SK-N-SH (cell line): Measurements from ENCODE around the gene TAF6. TPM values are rescaled to one million over a fixed set of nuclear protein-coding genes. Genes with fewer than 3 reads are reported as not detected.

Source experiments
- ELF1 ChIP-seq: IDR thresholded peaks from 2 replicates; pipeline ENCODE4 v1.4.0; 2012
- EP300 ChIP-seq, 2 experiments: IDR thresholded peaks; 2 replicates each; pipeline versions ENCODE4 v1.4.0 to v1.6.1; 2012; ENCODE audit warnings: borderline replicate concordance in 1 of 2, low read depth in 1 of 2, low read length in 1 of 2
- FOXJ3 ChIP-seq: sonication (generic); formaldehyde crosslinking; IDR thresholded peaks from 2 replicates; pipeline ENCODE4 v1.5.1; 2020; ENCODE audit warnings: mild to moderate bottlenecking, missing genetic modification reagents
- FOXM1 ChIP-seq: IDR thresholded peaks from 2 replicates; pipeline ENCODE4 v1.4.0; 2012; ENCODE audit warnings: low read depth, mild to moderate bottlenecking
- GATA2 ChIP-seq: sonication (generic); formaldehyde crosslinking; IDR thresholded peaks from 2 replicates; pipeline ENCODE4 v1.5.0; 2020; ENCODE audit warnings: mild to moderate bottlenecking, missing genetic modification reagents
- JUND ChIP-seq: IDR thresholded peaks from 2 replicates; pipeline ENCODE4 v1.4.0; 2012
- MXI1 ChIP-seq: IDR thresholded peaks from 2 replicates; pipeline ENCODE4 v1.6.1; 2012; ENCODE audit warnings: mild to moderate bottlenecking, low read depth, low read length, improper control_type of control experiment
- NFIC ChIP-seq: IDR thresholded peaks from 2 replicates; pipeline ENCODE4 v1.4.0; 2012; ENCODE audit warnings: borderline replicate concordance
- PBX3 ChIP-seq: IDR thresholded peaks from 2 replicates; pipeline ENCODE4; 2012
- POLR2AphosphoS5 ChIP-seq: IDR thresholded peaks from 2 replicates; pipeline ENCODE4 v1.6.1; 2012; ENCODE audit warnings: low read depth, low read length
- RCOR1 ChIP-seq: fragments of 150-350 bp; IDR thresholded peaks from 2 replicates; pipeline ENCODE4 v1.6.1; 2017; ENCODE audit warnings: antibody characterized with exemption, low read length
- REST ChIP-seq: IDR thresholded peaks from 2 replicates; pipeline ENCODE4 v1.6.1; 2012; ENCODE audit warnings: mild to moderate bottlenecking, low read depth, low read length, moderate library complexity
- RXRA ChIP-seq: IDR thresholded peaks from 2 replicates; pipeline ENCODE4 v1.4.0; 2012; ENCODE audit warnings: low read depth, mild to moderate bottlenecking, borderline replicate concordance
- SIN3A ChIP-seq: IDR thresholded peaks from 2 replicates; pipeline ENCODE4 v1.6.1; 2012; ENCODE audit warnings: low read depth, mild to moderate bottlenecking, low read length, moderate library complexity, borderline replicate concordance
- TAF1 ChIP-seq: IDR thresholded peaks from 2 replicates; pipeline ENCODE4 v1.6.1; 2012; ENCODE audit warnings: low read depth, mild to moderate bottlenecking, low read length, moderate library complexity, borderline replicate concordance
- TCF12 ChIP-seq: IDR thresholded peaks from 2 replicates; pipeline ENCODE4 v1.4.0; 2012
- TEAD4 ChIP-seq: IDR thresholded peaks from 2 replicates; pipeline ENCODE4 v1.4.0; 2012; ENCODE audit warnings: mild to moderate bottlenecking, borderline replicate concordance; ENCODE audit not compliant: insufficient read depth
- USF1 ChIP-seq: IDR thresholded peaks from 2 replicates; pipeline ENCODE4 v1.4.0; 2012; ENCODE audit warnings: low read depth, borderline replicate concordance
- polyA plus RNA-seq, 3 experiments: library from polyadenylated mRNA; depleted of rRNA; stranded (reverse); fragments of >200 nt; gene quantifications; 2 replicates each; pipeline ENCODE4 v1.2.3, GENCODE V29; 2012
- TF ChIP-seq, protein P1 (sequence below): IDR thresholded peaks from 2 replicates; pipeline ENCODE4 v1.4.0; 2012; ENCODE audit warnings: low read depth, borderline replicate concordance
- TF ChIP-seq, protein P2 (sequence below): IDR thresholded peaks from 2 replicates; pipeline ENCODE4 v1.4.0; 2012; ENCODE audit warnings: low read depth

Gene TAF6
- polyA plus RNA-seq, 1 of the 3 experiments (the other 2 are of a cell fraction) = 70.5 TPM

- TF ChIP-seq FOXM1 (0 out of 2 replicates have a peak, but pooled peaks have one; percentile 41), JUND (peak; percentile 45; the same call in 1 of the 2 replicates), TAF1 (peak; percentile 72), TCF12 (peak; percentile 65), RCOR1 (no peak), PBX3 (peak; percentile 92), GATA2 (no peak), USF1 (peak; percentile 66), EP300 (IDR thresholded peaks at IDR 0.05; ENCODE audit: borderline replicate concordance in 1 of 2, low read depth in 1 of 2, low read length in 1 of 2) (peak in 1 of 2 experiments; percentile 73; a peak in 1 of 4 replicates), MXI1 (peak; percentile 82), RXRA (no peak; the same call in 1 of the 2 replicates), ELF1 (peak; percentile 95), SIN3A (peak; percentile 99), NFIC (peak; percentile 60), POLR2AphosphoS5 (no peak), TEAD4 (peak; percentile 87), FOXJ3 (CRISPR knock-in tag) (peak; percentile 98), REST (0 out of 2 replicates have a peak, but pooled peaks have one; percentile 33)
- TF ChIP-seq, protein P1, sequence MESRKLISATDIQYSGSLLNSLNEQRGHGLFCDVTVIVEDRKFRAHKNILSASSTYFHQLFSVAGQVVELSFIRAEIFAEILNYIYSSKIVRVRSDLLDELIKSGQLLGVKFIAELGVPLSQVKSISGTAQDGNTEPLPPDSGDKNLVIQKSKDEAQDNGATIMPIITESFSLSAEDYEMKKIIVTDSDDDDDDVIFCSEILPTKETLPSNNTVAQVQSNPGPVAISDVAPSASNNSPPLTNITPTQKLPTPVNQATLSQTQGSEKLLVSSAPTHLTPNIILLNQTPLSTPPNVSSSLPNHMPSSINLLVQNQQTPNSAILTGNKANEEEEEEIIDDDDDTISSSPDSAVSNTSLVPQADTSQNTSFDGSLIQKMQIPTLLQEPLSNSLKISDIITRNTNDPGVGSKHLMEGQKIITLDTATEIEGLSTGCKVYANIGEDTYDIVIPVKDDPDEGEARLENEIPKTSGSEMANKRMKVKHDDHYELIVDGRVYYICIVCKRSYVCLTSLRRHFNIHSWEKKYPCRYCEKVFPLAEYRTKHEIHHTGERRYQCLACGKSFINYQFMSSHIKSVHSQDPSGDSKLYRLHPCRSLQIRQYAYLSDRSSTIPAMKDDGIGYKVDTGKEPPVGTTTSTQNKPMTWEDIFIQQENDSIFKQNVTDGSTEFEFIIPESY = no peak; the same call in 1 of the 2 replicates
- TF ChIP-seq, protein P2, sequence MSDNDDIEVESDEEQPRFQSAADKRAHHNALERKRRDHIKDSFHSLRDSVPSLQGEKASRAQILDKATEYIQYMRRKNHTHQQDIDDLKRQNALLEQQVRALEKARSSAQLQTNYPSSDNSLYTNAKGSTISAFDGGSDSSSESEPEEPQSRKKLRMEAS = peak; percentile 100
Observed at GRCh38 chr7:100100420-100101015, 18.6 kb downstream of the TAF6 start (continued).
